Hematopoietic multipotent progenitor cell treated with erythropoietin and hydrocortisone succinate and interleukin-3 and kit ligand, for 15 days (in vitro differentiated cells): ENCODE measurements around the gene TMEM30A.

Experiments used
- DNase-seq: peaks from one replicate; pipeline ENCODE4 v3.0.0-alpha.2; 2015; ENCODE audit warnings: low spot score

The TMEM30A gene

GRCh38 chr6:75215291-75215690, 69.3 kb downstream of the TMEM30A start:
- DNase-seq, result no peak

GRCh38 chr6:75213732-75214131, 70.9 kb downstream of the TMEM30A start:
- DNase-seq, result no peak

- no peak for DNase-seq
Observed at GRCh38 chr6:75213112-75213511, 71.5 kb downstream of the TMEM30A start.

- no peak for DNase-seq
Observed at GRCh38 chr6:75211920-75212590, 72.5 kb downstream of the TMEM30A start.

- DNase-seq, result peak; percentile 68
Observed at GRCh38 chr6:75210885-75211739, 73.5 kb downstream of the TMEM30A start.

- no peak for DNase-seq
Observed at GRCh38 chr6:75209184-75209723, 75.3 kb downstream of the TMEM30A start.

GRCh38 chr6:75208298-75209183, 76.1 kb downstream of the TMEM30A start:
- peak; percentile 58 for DNase-seq

GRCh38 chr6:75206576-75207342, 77.8 kb downstream of the TMEM30A start:
- no peak for DNase-seq

GRCh38 chr6:75205776-75206575, 78.6 kb downstream of the TMEM30A start, which contains the start of gene COL12A1:
TSS of gene COL12A1 (minus strand) at chr6:75206053. CDS start at chr6:75202792, 3,261 bp downstream.
- no peak for DNase-seq

GRCh38 chr6:75204959-75205775, 79.4 kb downstream of the TMEM30A start:
- DNase-seq, result no peak

GRCh38 chr6:75204217-75204958, 80.2 kb downstream of the TMEM30A start:
- DNase-seq, result no peak

- DNase-seq, result no peak
Observed at GRCh38 chr6:75203721-75204120, 80.9 kb downstream of the TMEM30A start.
